ENCODE measurements around the gene AWAT1.
"Not testable (repeated sequence)": the region's sequence is repeated elsewhere in the genome, so short reads cannot be mapped to it uniquely, and the experiment has no call there.

Gene AWAT1

DNA sequence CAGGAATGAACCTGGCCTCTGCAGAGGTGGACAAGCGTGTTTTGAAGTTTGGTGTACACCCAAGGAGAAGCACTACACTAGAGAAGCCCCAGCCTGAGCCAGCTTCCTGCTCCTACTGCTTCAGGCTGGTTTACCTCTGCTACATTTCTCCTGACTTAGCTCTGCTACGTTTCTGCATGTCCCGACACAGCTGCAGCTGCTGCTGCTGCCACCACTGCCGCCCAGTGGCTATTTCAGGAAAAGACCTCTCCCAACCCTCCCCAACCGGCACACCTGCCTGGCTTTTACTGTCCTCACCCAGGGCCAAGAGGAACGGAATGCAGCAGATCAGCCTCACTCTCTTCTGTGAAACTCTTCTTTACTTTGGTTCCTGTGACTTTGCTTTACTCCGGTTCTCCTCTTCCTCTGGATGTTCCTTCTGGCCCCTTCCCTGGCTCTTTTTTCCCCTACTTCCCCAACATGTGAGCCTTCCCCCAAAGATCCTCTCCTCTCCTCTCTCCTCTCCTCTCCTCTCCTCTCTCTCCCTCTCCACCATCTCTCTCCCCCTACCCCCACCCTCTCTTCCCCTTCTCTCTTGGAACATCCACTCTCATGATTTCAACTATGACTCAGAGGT is 28.6 kb downstream of the AWAT1 start:
- no peak for DNase-seq (ENCODE audit: low read depth in 2 of 2)

DNA sequence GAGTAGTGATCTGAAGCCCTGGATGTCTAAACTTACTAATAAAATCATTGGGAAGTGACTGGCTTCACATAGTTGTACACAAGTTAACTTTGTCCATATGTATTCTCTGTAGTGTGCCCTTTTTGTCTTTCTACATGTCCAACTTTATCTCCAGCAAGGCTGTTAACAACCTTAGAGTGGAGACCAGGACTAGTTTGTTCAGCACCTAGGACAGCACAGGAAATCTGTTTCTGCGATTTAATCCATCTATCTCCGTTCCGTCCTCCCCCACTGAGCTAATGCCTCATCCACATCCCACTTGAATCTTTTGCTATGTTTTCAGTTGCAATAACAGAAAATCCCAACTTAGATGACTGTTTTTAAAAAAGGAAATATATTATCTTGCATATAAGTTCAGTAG is 30.3 kb downstream of the AWAT1 start:
- no peak for DNase-seq (ENCODE audit: low read depth in 2 of 2)

DNA sequence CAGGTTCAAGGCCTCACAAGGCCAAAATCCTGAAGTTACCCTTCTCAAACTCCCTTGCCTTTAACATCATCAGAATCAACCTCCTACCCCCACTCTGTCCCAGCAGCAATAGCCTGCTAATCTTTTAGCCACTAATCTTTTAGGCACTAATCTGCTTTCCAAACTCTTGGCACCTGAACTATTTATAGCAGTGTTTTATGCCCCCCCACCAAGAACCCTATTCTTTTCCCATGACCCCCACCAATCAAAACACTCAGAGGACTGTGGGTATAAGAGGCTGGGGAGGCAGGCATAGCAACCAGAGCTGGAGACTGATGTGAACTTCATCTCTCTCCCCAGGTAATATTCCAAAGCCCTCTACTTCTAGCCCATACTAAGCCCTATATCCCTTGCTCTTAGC is 33.6 kb downstream of the AWAT1 start, which contains the start of gene ARR3:
TSS of gene ARR3 (plus strand) at position 301 of the 400 bp plus-strand sequence. CDS start 1,052 bp downstream, outside the sequence.
- DNase-seq (ENCODE audit: low read depth in 2 of 2), result no peak

DNA sequence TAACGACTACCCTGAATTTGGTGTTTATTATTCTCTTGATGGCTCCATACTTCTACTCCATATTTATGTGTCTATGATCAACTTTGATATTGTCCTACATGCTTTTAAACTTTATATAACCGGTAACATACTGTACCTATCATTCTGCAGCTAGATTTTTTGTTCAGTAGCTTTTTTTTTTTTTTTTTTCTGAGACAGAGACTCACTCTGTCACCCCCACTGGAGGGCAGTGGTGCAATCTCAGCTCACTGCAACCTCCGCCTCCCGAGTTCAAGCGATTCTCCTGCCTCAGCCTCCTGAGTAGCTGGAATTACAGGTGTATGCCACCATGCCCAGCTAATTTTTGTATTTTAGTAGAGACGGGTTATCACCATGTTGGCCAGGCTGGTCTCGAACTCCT is 39.6 kb downstream of the AWAT1 start:
- DNase-seq (ENCODE audit: low read depth in 2 of 2), result not testable (repeated sequence)

DNA sequence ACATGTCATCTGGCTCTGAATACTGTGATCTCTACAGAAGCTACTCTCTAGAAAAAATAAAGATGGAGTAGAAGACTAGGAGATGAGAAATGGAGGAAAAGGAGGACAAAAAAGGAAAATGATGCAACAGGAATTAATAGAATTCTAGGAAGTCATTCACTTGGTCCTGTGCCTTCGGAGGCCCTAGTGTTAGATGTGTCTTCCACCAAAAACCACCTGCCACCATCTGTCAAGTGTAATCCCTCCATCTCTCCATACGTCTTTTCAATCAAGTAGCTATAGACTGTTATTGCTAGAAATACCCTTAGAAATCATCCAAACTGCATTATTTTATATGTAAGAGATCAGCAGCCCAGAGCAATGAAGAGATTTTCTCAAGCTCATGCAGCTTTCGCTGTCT is 44.6 kb downstream of the AWAT1 start:
- no peak for DNase-seq (ENCODE audit: low read depth in 2 of 2)

DNA sequence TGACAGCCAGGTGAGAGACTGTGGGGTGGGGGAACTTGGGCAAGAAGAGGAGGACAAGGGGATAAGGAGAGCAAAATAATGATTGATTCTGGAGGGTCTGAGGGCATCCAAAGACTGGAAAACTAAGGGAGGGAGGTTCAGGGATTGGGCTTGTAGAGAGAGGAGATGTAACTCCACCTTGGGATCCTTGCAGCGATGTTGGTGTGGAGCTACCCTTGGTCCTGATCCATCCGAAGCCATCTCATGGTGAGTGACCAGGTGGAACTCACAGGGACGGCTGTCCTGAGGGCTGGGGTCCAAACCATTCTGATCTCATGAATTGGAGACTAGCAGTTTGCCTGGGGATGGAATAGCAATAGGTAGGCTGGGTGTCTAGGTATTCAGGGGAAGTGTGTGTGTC is 46.1 kb downstream of the AWAT1 start:
- DNase-seq (ENCODE audit: low read depth in 2 of 2), result no peak

DNA sequence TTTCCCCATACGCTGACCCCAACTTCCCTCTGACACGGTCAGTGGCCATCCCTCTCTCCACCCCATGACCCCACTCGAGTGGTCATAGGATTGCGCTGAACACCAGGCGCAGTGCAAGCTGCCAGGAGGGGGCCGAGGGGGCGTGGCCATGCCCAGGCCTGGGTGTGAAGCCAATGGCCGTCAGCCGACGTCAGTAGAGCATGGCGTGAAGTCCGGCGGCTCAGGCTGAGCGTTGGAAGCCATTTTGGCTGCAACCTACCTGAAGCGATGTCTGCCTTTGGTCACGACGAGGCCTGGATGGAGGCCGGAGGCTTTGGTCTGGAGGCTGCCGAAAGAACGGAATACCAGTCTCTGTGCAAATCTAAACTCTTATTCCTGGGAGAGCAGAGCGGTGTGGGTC is 47.5 kb downstream of the AWAT1 start, which contains the start of gene RAB41:
TSS of gene RAB41 (plus strand) at position 222 of the 400 bp plus-strand sequence. CDS start at position 268, 46 bp downstream.
- no peak for DNase-seq (ENCODE audit: low read depth in 2 of 2)

DNA sequence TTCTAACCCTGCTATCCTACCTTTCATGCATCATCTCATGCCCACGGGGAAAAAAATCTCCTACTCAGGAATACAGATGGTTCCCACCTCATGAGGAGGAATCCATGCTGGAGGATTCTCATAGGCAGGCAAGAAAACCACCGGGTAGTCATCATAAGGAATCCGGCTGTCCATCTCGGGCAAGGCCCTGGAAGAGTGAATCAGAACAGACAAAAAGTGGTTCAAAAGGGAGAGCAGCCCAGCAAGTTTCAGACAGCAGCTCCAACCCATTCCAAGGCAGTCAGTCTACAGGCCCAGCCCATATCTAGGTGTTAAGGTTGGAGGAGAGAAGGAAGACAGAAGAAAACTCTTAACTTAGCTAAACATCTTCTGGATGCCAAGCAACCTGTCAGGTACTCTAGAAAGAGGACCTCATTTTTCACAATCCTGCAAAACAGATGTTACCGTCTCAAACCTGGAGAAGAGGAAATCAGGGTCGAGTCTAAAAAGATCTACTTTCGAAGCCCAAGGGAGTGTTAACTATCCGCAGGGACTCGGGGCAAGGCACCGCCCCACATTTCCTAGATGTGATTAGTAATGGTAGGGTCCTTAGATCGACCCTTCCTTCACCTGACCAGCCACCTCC is 54.8 kb downstream of the AWAT1 start:
- DNase-seq (ENCODE audit: low read depth in 2 of 2), result no peak

Measured in stimulated activated CD8-positive, alpha-beta memory T cell treated with anti-CD3 and anti-CD28 coated beads, Interleukin-7, amount 100 ng/mL, for 1 hour (primary cell).